H1 (cell line): ENCODE data around the gene UTS2R. TPM values are rescaled to one million over a fixed set of nuclear protein-coding genes. Genes with fewer than 3 reads are reported as not detected.

Experiments
- POLR2A ChIP-seq, 2 experiments: IDR thresholded peaks; 1 replicate in 1 of 2; 2 replicates in 1 of 2; pipeline ENCODE4 v1.6.1; 2011; ENCODE audit warnings: low read depth in 2 of 2, low read length in 2 of 2, mild to moderate bottlenecking in 2 of 2; ENCODE audit errors: control extremely low read depth in 1 of 2
- RNF2 ChIP-seq: fragments of 200-900, 300-1000 bp; sonication (generic); IDR thresholded peaks from 2 replicates; pipeline ENCODE4 v1.7.1; 2016; ENCODE audit warnings: borderline replicate concordance, low read depth, mild to moderate bottlenecking, antibody characterized with exemption, low read length; ENCODE audit not compliant: poor library complexity, severe bottlenecking; ENCODE audit errors: missing control alignments
- TAF1 ChIP-seq: IDR thresholded peaks from 2 replicates; pipeline ENCODE4 v1.6.1; 2011; ENCODE audit warnings: mild to moderate bottlenecking, low read depth, low read length
- TCF12 ChIP-seq: IDR thresholded peaks from 2 replicates; pipeline ENCODE4 v1.6.1; 2011; ENCODE audit warnings: low read depth, mild to moderate bottlenecking, low read length
- polyA plus RNA-seq, 7 experiments: library from polyadenylated mRNA; depleted of rRNA in 3 of 7; stranded (reverse) in 5 of 7; unstranded in 2 of 7; fragments of >200 nt in 5 of 7; fragments of 200-250 nt in 2 of 7; gene quantifications; 1 replicate in 5 of 7; 2 replicates in 1 of 7; 4 replicates in 1 of 7; pipeline versions ENCODE4 v1.2.1 to v1.2.3, GENCODE V29; 2011 to 2013; ENCODE audit warnings: missing spikeins in 2 of 7, mixed read lengths in 2 of 7
- total RNA-seq: library from RNA; stranded (reverse); fragmentation: NEBNext Ultra II Directional; extraction: Animal tissue kit (Norgen Biotek cat#: 25700); gene quantifications from 2 replicates; pipeline ENCODE4 v1.2.1, GENCODE V29; 2021
- TF ChIP-seq, protein P1 (sequence below): IDR thresholded peaks from 2 replicates; pipeline ENCODE4 v1.6.1; 2011; ENCODE audit warnings: low read depth, mild to moderate bottlenecking, low read length; ENCODE audit not compliant: insufficient read depth

UTS2R gene
- total and polyA plus RNA-seq, 2 of the 8 experiments (the other 6 are each of a cell fraction or from before 2014, with no cell fraction given), result 0.27 TPM; not detected in 1

DNA sequence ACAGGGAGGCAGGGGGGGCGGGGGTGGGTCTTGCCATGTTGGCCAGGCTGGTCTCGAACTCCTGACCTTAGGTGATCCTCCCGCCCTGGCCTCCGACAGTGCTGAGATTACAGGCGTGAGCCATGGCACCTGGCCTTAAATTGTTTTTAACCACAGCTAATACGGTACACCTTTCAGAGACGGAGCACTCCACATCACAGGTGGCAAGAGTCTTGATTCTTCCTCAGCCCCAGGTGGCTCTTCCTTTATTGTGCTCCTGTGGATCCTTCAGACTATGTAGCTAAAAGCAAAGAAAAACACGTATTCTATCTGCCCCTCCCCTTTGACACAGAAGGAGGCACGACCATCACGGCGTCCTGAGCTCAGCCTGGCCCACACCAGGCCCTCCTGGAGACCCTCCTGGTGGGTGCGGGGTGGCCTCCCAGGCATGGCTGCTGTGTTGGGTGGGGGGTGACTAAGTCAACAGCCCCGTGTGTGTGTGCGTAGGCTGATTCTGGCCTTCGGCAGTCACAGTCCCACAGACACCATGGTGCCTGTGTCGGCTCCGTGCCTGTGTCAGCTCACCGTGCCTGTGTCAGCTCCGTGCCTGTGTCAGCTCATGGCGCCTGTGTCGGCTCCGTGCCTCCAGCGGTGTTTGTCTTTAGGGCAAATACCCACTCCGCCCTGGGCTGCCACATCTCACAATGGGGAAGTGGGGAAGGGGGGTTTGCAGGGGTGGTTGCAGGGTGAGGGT lies 27.2 kb upstream of the UTS2R start (continued):
- TF ChIP-seq, protein P1, sequence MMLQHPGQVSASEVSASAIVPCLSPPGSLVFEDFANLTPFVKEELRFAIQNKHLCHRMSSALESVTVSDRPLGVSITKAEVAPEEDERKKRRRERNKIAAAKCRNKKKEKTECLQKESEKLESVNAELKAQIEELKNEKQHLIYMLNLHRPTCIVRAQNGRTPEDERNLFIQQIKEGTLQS, result no peak
- TF ChIP-seq RNF2 (no peak), TCF12 (no peak), POLR2A (IDR thresholded peaks at IDR 0.05; ENCODE audit: control extremely low read depth in 1 of 2, low read depth in 2 of 2, low read length in 2 of 2) (no peak), TAF1 (no peak)
- TF ChIP-seq, all 59 proteins: peak for 0
